Mesodermal cell (in vitro differentiated cells): ENCODE data around the gene SNN.

Experiments
- H3K27ac ChIP-seq: 2 replicates; pipeline ENCODE4 v1.7.0; 2013; ENCODE audit warnings: mild to moderate bottlenecking, low read depth, low read length, moderate library complexity; ENCODE audit not compliant: severe bottlenecking
- H3K36me3 ChIP-seq: 2 replicates; pipeline ENCODE4 v1.7.1; 2013; ENCODE audit warnings: mild to moderate bottlenecking, low read length, moderate library complexity; ENCODE audit not compliant: control insufficient read depth, insufficient read depth
- H3K4me1 ChIP-seq: one replicate; pipeline ENCODE4 v1.7.1; 2013; ENCODE audit warnings: mild to moderate bottlenecking, low read length; ENCODE audit not compliant: insufficient read depth, control insufficient read depth, poor library complexity, severe bottlenecking
- H3K4me3 ChIP-seq: 2 replicates; pipeline ENCODE4 v1.7.0; 2013; ENCODE audit warnings: low read length, control low read depth, mild to moderate bottlenecking; ENCODE audit not compliant: insufficient read depth, poor library complexity, severe bottlenecking; ENCODE audit errors: extremely low read depth
- H3K9me3 ChIP-seq: 2 replicates; pipeline ENCODE4 v1.7.1; 2013; ENCODE audit warnings: mild to moderate bottlenecking, low read length, moderate library complexity; ENCODE audit not compliant: control insufficient read depth
- WGBS, 2 experiments: methylation state at CpG; one replicate each; pipeline ENCODE4 v1.1.5; 2013; ENCODE audit warnings: missing lambda C conversion rate in 2 of 2; ENCODE audit not compliant: insufficient coverage in 2 of 2; 5-methylcytosine and 5-hydroxymethylcytosine counted together

SNN gene

GRCh38 chr16:11725457-11725856, 57.2 kb downstream of the SNN start:
- no peak overlapping the region for H3K27ac ChIP-seq
- H3K4me1 ChIP-seq = no peaks in the 10 kb centered on the region
- no peaks in the 10 kb centered on the region for H3K9me3 ChIP-seq
- peaks cover 84% of the 10 kb centered on the region for H3K36me3 ChIP-seq
- 100% methylated on average over 1 of the region's 1 CpG; no CpG with 5 or more reads in 1 of the 2 experiments for WGBS, 2 experiments
- no peak overlapping the region for H3K4me3 ChIP-seq

GRCh38 chr16:11726008-11726407, 57.8 kb downstream of the SNN start:
- no peaks in the 10 kb centered on the region for H3K9me3 ChIP-seq
- 83 to 98% methylated on average over 6 of the region's 8 CpGs for WGBS, 2 experiments
- peaks cover 84% of the 10 kb centered on the region for H3K36me3 ChIP-seq
- no peak overlapping the region for H3K27ac ChIP-seq
- H3K4me3 ChIP-seq = no peak overlapping the region
- no peaks in the 10 kb centered on the region for H3K4me1 ChIP-seq

GRCh38 chr16:11727796-11728543, 59.7 kb downstream of the SNN start:
- WGBS, 2 experiments = 78 to 100% methylated on average over 1 to 3 of the region's 4 CpGs
- H3K27ac ChIP-seq = no peak overlapping the region
- no peaks in the 10 kb centered on the region for H3K4me1 ChIP-seq
- H3K36me3 ChIP-seq = peaks cover 87% of the 10 kb centered on the region
- no peak overlapping the region for H3K4me3 ChIP-seq
- no peaks in the 10 kb centered on the region for H3K9me3 ChIP-seq
